ENCODE results near the gene ATP1A1. TPM values are rescaled to one million over a fixed set of nuclear protein-coding genes. Genes with fewer than 3 reads are reported as not detected.

The ATP1A1 gene
- total RNA-seq, 2 experiments from 2014 or later, result 360 to 370 TPM

DNA sequence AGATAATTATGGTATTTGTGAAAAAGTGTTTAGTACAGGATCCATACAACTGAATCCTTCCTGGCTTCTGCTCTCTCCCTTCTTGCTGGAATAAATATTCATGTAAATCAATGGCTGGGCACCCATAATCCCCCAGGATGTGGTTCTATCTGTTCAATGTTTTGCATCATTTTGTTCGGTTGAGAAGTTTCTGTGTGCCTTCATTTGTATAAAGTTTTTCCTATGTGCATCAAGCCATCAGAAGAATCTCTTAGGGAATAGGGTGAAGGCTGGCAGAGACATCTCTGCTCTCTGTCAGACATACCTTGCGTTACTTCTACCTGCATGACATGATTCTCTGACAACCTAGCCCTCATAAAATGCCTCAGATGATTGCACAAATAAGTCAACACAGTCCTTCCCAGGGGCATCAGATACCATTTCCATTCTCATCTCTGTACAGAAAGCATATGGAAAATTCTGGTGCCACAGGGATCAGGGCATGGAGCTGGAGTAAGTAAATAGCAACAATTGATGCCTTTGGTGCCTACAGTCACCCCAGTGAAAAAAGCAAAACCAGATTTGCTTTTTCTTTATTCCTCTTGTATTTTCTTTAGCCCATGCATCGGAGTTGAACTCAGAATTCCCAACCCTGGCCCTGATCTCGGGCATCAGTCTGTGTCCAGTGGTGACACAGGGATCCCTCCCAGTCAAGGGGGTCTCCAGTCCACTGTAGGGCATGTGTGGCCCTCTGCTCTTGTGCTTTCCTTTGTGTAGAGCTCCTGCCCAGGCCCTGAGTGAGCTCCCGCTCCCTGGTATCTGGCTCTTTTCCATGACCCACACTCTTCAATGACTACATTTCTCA lies 39.7 kb upstream of the ATP1A1 start:
- no peak overlapping the region for H3K27ac Mint-ChIP-seq
- intact Hi-C loops (cut with micrococcal nuclease), result no loop called here
- CTCF ChIA-PET, result interaction anchor here (1.6 kb wide), 1 partner anchor 12 kb away, joined by 5 read pairs; no protein-coding TSS in a partner anchor
- H3K4me3 Mint-ChIP-seq, result no peak overlapping the region
- no peaks in the 10 kb centered on the region for H3K9me3 Mint-ChIP-seq
- H3K4me1 Mint-ChIP-seq (ENCODE audit: low read depth), result peaks cover 58% of the 10 kb centered on the region
- H3K27me3 Mint-ChIP-seq (ENCODE audit: low read depth), result no peaks in the 10 kb centered on the region
- H3K36me3 Mint-ChIP-seq (ENCODE audit: low read depth), result no peaks in the 10 kb centered on the region
- no peak for DNase-seq

DNA sequence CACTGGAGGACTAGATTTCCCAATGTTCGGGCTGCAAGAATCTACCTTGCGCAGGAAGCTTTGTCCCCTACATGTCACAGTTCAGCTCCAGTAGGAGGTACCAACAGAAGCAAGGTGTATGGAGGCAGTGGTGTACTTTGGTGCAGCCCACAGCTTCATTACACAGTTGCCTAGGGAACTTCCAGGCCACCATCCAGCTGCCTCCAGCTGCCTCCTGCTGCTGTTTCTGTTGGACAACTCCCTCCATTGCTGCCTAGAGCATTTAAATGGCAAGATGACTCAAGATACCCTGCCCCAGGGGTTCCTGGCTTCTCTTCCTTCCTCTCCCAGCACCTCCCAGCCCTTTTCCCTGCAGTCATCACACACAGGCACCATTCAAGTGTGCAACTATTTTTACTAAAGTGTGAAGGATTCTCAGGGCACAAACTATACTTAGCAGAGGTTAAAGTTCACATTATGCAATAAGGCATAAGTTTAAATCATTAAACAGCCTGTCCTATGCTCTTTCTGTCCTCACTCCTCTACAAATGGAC lies 39.0 kb upstream of the ATP1A1 start:
- DNase-seq, result no peak
- no peaks in the 10 kb centered on the region for H3K9me3 Mint-ChIP-seq
- H3K4me1 Mint-ChIP-seq (ENCODE audit: low read depth), result peaks cover 51% of the 10 kb centered on the region
- CTCF ChIA-PET, result interaction anchor here (1.5 to 1.6 kb wide), 2 partner anchors 12 to 152 kb away, joined by 4 to 5 read pairs; no protein-coding TSS in a partner anchor
- no peak overlapping the region for H3K27ac Mint-ChIP-seq
- no peak overlapping the region for H3K4me3 Mint-ChIP-seq
- H3K36me3 Mint-ChIP-seq (ENCODE audit: low read depth), result no peaks in the 10 kb centered on the region
- H3K27me3 Mint-ChIP-seq (ENCODE audit: low read depth), result no peaks in the 10 kb centered on the region
- intact Hi-C loops (cut with micrococcal nuclease), result no loop called here

DNA sequence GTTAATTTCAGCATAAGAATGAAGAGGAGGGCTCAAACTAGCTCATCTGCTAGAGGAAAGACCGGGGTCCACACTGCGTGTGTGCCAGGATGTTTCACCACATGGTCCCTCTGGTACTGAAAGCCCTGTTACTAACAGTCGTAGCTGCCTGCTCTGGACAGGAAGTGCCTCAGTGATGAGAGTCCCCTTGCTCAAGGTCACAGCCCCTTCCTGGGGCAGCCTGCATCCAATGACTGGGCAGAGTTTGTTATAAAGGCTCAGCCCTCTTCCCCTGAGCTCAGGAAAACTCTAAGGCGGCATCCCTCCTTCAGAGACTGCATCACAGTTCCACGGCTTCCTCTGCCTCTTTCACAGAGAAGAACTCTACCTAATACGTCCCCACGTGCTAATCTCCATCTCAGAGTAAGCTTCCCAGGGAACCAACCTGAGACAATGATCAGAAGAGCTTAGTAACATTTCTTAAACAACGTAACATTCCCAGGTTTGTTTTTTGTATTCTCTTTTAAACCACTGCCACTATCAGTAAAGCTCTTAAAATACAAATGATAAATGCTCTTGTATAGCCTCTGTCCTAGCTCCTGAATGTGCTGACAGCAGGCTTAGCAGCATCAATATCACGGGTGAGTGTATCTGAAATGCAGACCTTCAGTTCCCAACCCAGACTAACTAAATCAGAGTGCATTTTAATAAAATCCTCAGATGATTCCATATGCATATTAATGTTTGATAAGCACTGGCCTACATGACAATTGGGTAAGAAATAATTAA lies 38.0 kb upstream of the ATP1A1 start:
- no peaks in the 10 kb centered on the region for H3K27me3 Mint-ChIP-seq (ENCODE audit: low read depth)
- no peaks in the 10 kb centered on the region for H3K9me3 Mint-ChIP-seq
- no peak overlapping the region for H3K27ac Mint-ChIP-seq
- CTCF ChIA-PET, result interaction anchor here (1.2 to 1.5 kb wide), 2 partner anchors 10 to 151 kb away, joined by 3 to 4 read pairs; no protein-coding TSS in a partner anchor
- no peaks in the 10 kb centered on the region for H3K36me3 Mint-ChIP-seq (ENCODE audit: low read depth)
- no peak for DNase-seq
- peaks cover 41% of the 10 kb centered on the region for H3K4me1 Mint-ChIP-seq (ENCODE audit: low read depth)
- H3K4me3 Mint-ChIP-seq, result no peak overlapping the region
- intact Hi-C loops (cut with micrococcal nuclease), result no loop called here

GRCh38 chr1:116335850-116336624 lies 37.0 kb upstream of the ATP1A1 start:
- Mint-ChIP-seq H3K27ac (no peak overlapping the region), H3K4me3 (no peak overlapping the region), H3K36me3 (ENCODE audit: low read depth) (no peaks in the 10 kb centered on the region), H3K4me1 (ENCODE audit: low read depth) (peaks cover 35% of the 10 kb centered on the region), H3K27me3 (ENCODE audit: low read depth) (no peaks in the 10 kb centered on the region), H3K9me3 (no peaks in the 10 kb centered on the region)
- intact Hi-C loops (cut with micrococcal nuclease), result no loop called here
- CTCF ChIA-PET, result interaction anchor here (0.5 to 1.5 kb wide), 2 partner anchors 150 to 391 kb away, joined by 4 read pairs; no protein-coding TSS in a partner anchor
- DNase-seq, result no peak

- Mint-ChIP-seq H3K27ac (peak overlapping the region; percentile 26), H3K27me3 (ENCODE audit: low read depth) (no peaks in the 10 kb centered on the region), H3K4me3 (no peak overlapping the region), H3K36me3 (ENCODE audit: low read depth) (no peaks in the 10 kb centered on the region), H3K4me1 (ENCODE audit: low read depth) (peaks cover 42% of the 10 kb centered on the region), H3K9me3 (no peaks in the 10 kb centered on the region)
- CTCF ChIA-PET, result interaction anchor here (0.6 kb wide), 1 partner anchor 11 kb away, joined by 4 read pairs; no protein-coding TSS in a partner anchor
- intact Hi-C loops (cut with micrococcal nuclease), result no loop called here
- no peak for DNase-seq
Measured at GRCh38 chr1:116337398-116337797, 35.6 kb upstream of the ATP1A1 start.

GRCh38 chr1:116338400-116338799 lies 34.6 kb upstream of the ATP1A1 start:
- no peaks in the 10 kb centered on the region for H3K36me3 Mint-ChIP-seq (ENCODE audit: low read depth)
- intact Hi-C loops (cut with micrococcal nuclease), result no loop called here
- H3K27me3 Mint-ChIP-seq (ENCODE audit: low read depth), result no peaks in the 10 kb centered on the region
- H3K27ac Mint-ChIP-seq, result no peak overlapping the region
- H3K4me1 Mint-ChIP-seq (ENCODE audit: low read depth), result peaks cover 41% of the 10 kb centered on the region
- H3K4me3 Mint-ChIP-seq, result no peak overlapping the region
- H3K9me3 Mint-ChIP-seq, result no peaks in the 10 kb centered on the region
- no peak for DNase-seq
- CTCF ChIA-PET, result no interaction called here

- no peak for DNase-seq
- intact Hi-C loops (cut with micrococcal nuclease), result no loop called here
- H3K4me1 Mint-ChIP-seq (ENCODE audit: low read depth), result peaks cover 44% of the 10 kb centered on the region
- H3K27me3 Mint-ChIP-seq (ENCODE audit: low read depth), result no peaks in the 10 kb centered on the region
- CTCF ChIA-PET, result interaction anchor here (1.4 kb wide), 1 partner anchor 145 kb away, joined by 3 read pairs; no protein-coding TSS in a partner anchor
- no peak overlapping the region for H3K27ac Mint-ChIP-seq
- no peaks in the 10 kb centered on the region for H3K9me3 Mint-ChIP-seq
- H3K36me3 Mint-ChIP-seq (ENCODE audit: low read depth), result no peaks in the 10 kb centered on the region
- no peak overlapping the region for H3K4me3 Mint-ChIP-seq
Measured at GRCh38 chr1:116340506-116341231, 32.4 kb upstream of the ATP1A1 start.

GRCh38 chr1:116343019-116343418 lies 30.0 kb upstream of the ATP1A1 start:
- peaks cover 56% of the 10 kb centered on the region for H3K4me1 Mint-ChIP-seq (ENCODE audit: low read depth)
- no peaks in the 10 kb centered on the region for H3K9me3 Mint-ChIP-seq
- H3K36me3 Mint-ChIP-seq (ENCODE audit: low read depth), result no peaks in the 10 kb centered on the region
- no peak for DNase-seq
- intact Hi-C loops (cut with micrococcal nuclease), result loop anchor here (2.0 kb wide), 1 partner anchor 18 kb away; no protein-coding TSS in a partner anchor
- H3K4me3 Mint-ChIP-seq, result no peak overlapping the region
- CTCF ChIA-PET, result interaction anchor here (0.7 kb wide), 1 partner anchor 39 kb away, joined by 3 read pairs; no protein-coding TSS in a partner anchor
- H3K27me3 Mint-ChIP-seq (ENCODE audit: low read depth), result no peaks in the 10 kb centered on the region
- no peak overlapping the region for H3K27ac Mint-ChIP-seq

GRCh38 chr1:116345011-116345410 lies 28.0 kb upstream of the ATP1A1 start:
- Mint-ChIP-seq H3K4me1 (ENCODE audit: low read depth) (peaks cover 70% of the 10 kb centered on the region), H3K27ac (no peak overlapping the region), H3K9me3 (no peaks in the 10 kb centered on the region), H3K4me3 (no peak overlapping the region), H3K27me3 (ENCODE audit: low read depth) (no peaks in the 10 kb centered on the region), H3K36me3 (ENCODE audit: low read depth) (no peaks in the 10 kb centered on the region)
- intact Hi-C loops (cut with micrococcal nuclease), result no loop called here
- no peak for DNase-seq
- CTCF ChIA-PET, result no interaction called here

- Mint-ChIP-seq H3K4me1 (ENCODE audit: low read depth) (peaks cover 74% of the 10 kb centered on the region), H3K27ac (peak overlapping the region; percentile 22), H3K36me3 (ENCODE audit: low read depth) (no peaks in the 10 kb centered on the region), H3K4me3 (no peak overlapping the region), H3K27me3 (ENCODE audit: low read depth) (no peaks in the 10 kb centered on the region), H3K9me3 (no peaks in the 10 kb centered on the region)
- CTCF ChIA-PET, result interaction anchor here (0.6 kb wide), 1 partner anchor 140 kb away, joined by 3 read pairs; no protein-coding TSS in a partner anchor
- DNase-seq, result peak; percentile 58
- intact Hi-C loops (cut with micrococcal nuclease), result no loop called here
Measured at GRCh38 chr1:116345843-116346242, 27.2 kb upstream of the ATP1A1 start.

- peak overlapping the region; percentile 1 for H3K27ac Mint-ChIP-seq
- peak overlapping the region; percentile 0 for H3K4me3 Mint-ChIP-seq
- H3K4me1 Mint-ChIP-seq (ENCODE audit: low read depth), result peaks cover 77% of the 10 kb centered on the region
- no peak for DNase-seq
- no peaks in the 10 kb centered on the region for H3K27me3 Mint-ChIP-seq (ENCODE audit: low read depth)
- H3K36me3 Mint-ChIP-seq (ENCODE audit: low read depth), result no peaks in the 10 kb centered on the region
- no peaks in the 10 kb centered on the region for H3K9me3 Mint-ChIP-seq
- CTCF ChIA-PET, result no interaction called here
- intact Hi-C loops (cut with micrococcal nuclease), result no loop called here
Measured at GRCh38 chr1:116346943-116347673, 25.9 kb upstream of the ATP1A1 start.
